AG04450 (cell line): ENCODE results near the gene PPA1. TPM values are rescaled to one million over a fixed set of nuclear protein-coding genes. Genes with fewer than 3 reads are reported as not detected.

Experiments used
- CTCF ChIA-PET: fragments of 300-600, 350-600 bp; formaldehyde crosslinking; extraction: SDS; loops from one replicate; lab custom pipeline; 2022; ENCODE audit warnings: antibody characterized with exemption, inconsistent platforms; lab: Charles Lee
- POLR2A ChIA-PET: fragments of 350-600 bp; formaldehyde crosslinking; extraction: SDS; loops from one replicate; lab custom pipeline; 2021; ENCODE audit warnings: antibody characterized with exemption, inconsistent platforms; lab: Yijun Ruan, JAX
- DNase-seq: peaks from one replicate; pipeline ENCODE4 v3.0.0-alpha.2; 2011; ENCODE audit warnings: low read depth, low spot score
- H3K27ac ChIP-seq: one replicate; pipeline ENCODE4 v1.5.1; 2012; ENCODE audit warnings: low read depth, low read length, control low read depth
- H3K27me3 ChIP-seq: one replicate; pipeline ENCODE4 v1.6.0; 2012; ENCODE audit warnings: low read length; ENCODE audit not compliant: control insufficient read depth, insufficient read depth
- H3K4me3 ChIP-seq: 2 replicates; pipeline ENCODE4 v1.5.1; 2011; ENCODE audit warnings: mild to moderate bottlenecking, low read depth, low read length, control low read depth
- H3K9me3 ChIP-seq: 2 replicates; pipeline ENCODE4 v1.5.1; 2012; ENCODE audit warnings: low read length; ENCODE audit not compliant: control insufficient read depth, insufficient read depth
- CTCF ChIP-seq: IDR thresholded peaks from 2 replicates; pipeline ENCODE4 v1.5.1; 2011; ENCODE audit warnings: low read depth, low read length, control low read depth, inconsistent platforms
- polyA plus RNA-seq: library from polyadenylated mRNA; depleted of rRNA; stranded (reverse); fragments of >200 nt; gene quantifications from 2 replicates; pipeline ENCODE4 v1.2.3, GENCODE V29; 2011

PPA1 gene
- polyA plus RNA-seq, 1 experiment: 227 TPM

GRCh38 chr10:70269741-70270140, 36.5 kb upstream of the PPA1 start:
- Histone ChIP-seq H3K9me3 (no peaks in the 10 kb centered on the region), H3K4me3 (no peak overlapping the region), H3K27ac (no peak overlapping the region), H3K27me3 (no peaks in the 10 kb centered on the region)
- TF ChIP-seq CTCF: no peak
- ChIA-PET POLR2A (interaction anchor here (0.6 kb wide), 1 partner anchor 123 kb away, joined by 4 read pairs; the partner anchor contains the start of gene TYSND1), CTCF (interaction anchor here (1.4 kb wide), 1 partner anchor 94 kb away, joined by 3 read pairs; no protein-coding TSS in a partner anchor)
- DNase-seq: no peak

GRCh38 chr10:70268376-70268775, 35.1 kb upstream of the PPA1 start:
- Histone ChIP-seq H3K27ac (no peak overlapping the region), H3K4me3 (no peak overlapping the region), H3K27me3 (no peaks in the 10 kb centered on the region), H3K9me3 (no peaks in the 10 kb centered on the region)
- ChIA-PET CTCF (interaction anchor here (2.4 kb wide), 1 partner anchor 96 kb away, joined by 14 read pairs; no protein-coding TSS in a partner anchor), POLR2A (no interaction called here)
- DNase-seq: no peak
- no peak for TF ChIP-seq CTCF

- CTCF ChIA-PET: interaction anchor here (0.6 to 2.4 kb wide), 4 partner anchors 47 to 1865 kb away, joined by 3 to 14 read pairs (median 4); partner anchors contain the start of gene TYSND1
- TF ChIP-seq CTCF: peak; percentile 34
- no peak overlapping the region for H3K4me3 ChIP-seq
- no peaks in the 10 kb centered on the region for H3K27me3 ChIP-seq
- no peaks in the 10 kb centered on the region for H3K9me3 ChIP-seq
- DNase-seq: peak; percentile 95
- POLR2A ChIA-PET: interaction anchor here (0.8 to 1.2 kb wide), 7 partner anchors 9 to 138 kb away, joined by 3 to 5 read pairs (median 4); partner anchors contain the start of gene EIF4EBP2
- H3K27ac ChIP-seq: peak overlapping the region; percentile 74
Observed at GRCh38 chr10:70267161-70267933, 34.1 kb upstream of the PPA1 start.

GRCh38 chr10:70266701-70267100, 33.5 kb upstream of the PPA1 start:
- peak overlapping the region; percentile 74 for H3K27ac ChIP-seq
- CTCF ChIA-PET: interaction anchor here (1.5 to 2.4 kb wide), 2 partner anchors 98 to 120 kb away, joined by 4 to 14 read pairs; partner anchors contain the start of gene TYSND1
- no peak for DNase-seq
- H3K4me3 ChIP-seq: no peak overlapping the region
- no peaks in the 10 kb centered on the region for H3K27me3 ChIP-seq
- POLR2A ChIA-PET: interaction anchor here (0.8 to 1.2 kb wide), 4 partner anchors 8 to 137 kb away, joined by 3 to 5 read pairs (median 4); partner anchors contain the start of gene EIF4EBP2
- no peaks in the 10 kb centered on the region for H3K9me3 ChIP-seq
- no peak for TF ChIP-seq CTCF

GRCh38 chr10:70266056-70266455, 32.8 kb upstream of the PPA1 start:
- POLR2A ChIA-PET: no interaction called here

More at GRCh38 chr10:70266056-70266455, 32.8 kb upstream of the PPA1 start:
- no peak for DNase-seq
- Histone ChIP-seq H3K27ac (no peak overlapping the region), H3K9me3 (no peaks in the 10 kb centered on the region), H3K27me3 (no peaks in the 10 kb centered on the region), H3K4me3 (no peak overlapping the region)
- TF ChIP-seq CTCF: no peak
- CTCF ChIA-PET: interaction anchor here (0.6 to 1.8 kb wide), 4 partner anchors 11 to 120 kb away, joined by 3 to 6 read pairs (median 4); partner anchors contain the start of gene TYSND1
